ENCODE data around the gene ZNF396. TPM values are rescaled to one million over a fixed set of nuclear protein-coding genes. Genes with fewer than 3 reads are reported as not detected.
A peak's percentile ranks its signal among the peaks of the same experiment; 100 is the strongest.

The ZNF396 gene
- total RNA-seq, 4 donors from 2014 or later, result 0.11 to 2.0 (median 0.95) TPM

DNA sequence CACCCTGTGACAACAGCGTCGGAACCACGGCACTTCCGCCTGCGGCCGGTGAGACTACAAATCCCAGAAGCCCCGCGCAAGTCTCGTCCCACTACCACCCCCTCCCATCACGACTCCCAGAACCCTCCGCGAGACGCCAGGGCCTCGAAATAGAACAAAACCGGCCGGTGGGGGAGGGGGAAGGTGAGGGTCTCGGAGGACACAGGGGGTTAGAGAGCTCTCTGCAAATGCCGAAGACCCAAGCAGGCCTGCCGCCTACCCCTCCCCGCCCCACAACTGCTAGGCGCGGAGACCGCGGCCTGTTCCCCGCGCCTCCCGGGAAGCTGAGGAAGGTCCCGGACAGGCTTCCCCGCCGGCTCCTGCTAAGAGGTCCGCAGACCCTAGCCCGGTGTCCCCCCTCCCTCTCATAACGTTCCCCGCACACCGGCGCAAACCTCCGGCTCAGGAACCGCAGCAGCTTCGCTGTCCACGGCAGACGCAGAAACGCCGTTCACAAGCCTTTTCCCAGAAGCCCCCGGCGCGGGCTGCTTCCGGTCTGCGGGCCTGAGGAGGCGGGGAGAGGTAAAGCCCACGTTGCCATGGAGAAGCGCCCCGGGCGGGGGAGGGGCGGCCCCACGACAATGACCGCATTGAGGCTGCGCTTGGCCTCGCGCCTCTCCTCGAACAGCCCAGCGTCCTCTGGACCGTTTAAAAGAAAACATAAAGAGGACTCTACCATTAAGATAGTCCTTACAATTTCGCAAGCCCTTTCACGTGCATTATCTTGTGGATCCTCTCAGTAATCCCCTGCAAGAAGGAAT lies 33.0 kb downstream of the ZNF396 start, which contains the start of gene ZNF24:
Gene ZNF24 (minus strand): TSS at position 485 of the 800 bp plus-strand sequence. CDS start 3,770 bp downstream, outside the sequence.
- peak within 1 kb of the TSS; percentile 88 to 98 (median 96) for H3K4me3 ChIP-seq
- WGBS, 2 donors, result 0% methylated on average over 10 to 12 of the region's 64 CpGs
- DNase-seq, result peak; percentile 77
- no peaks in the 10 kb centered on the region for H3K9me3 ChIP-seq
- H3K27me3 ChIP-seq, result no peaks in the 10 kb centered on the region
- TF ChIP-seq, protein P1, sequence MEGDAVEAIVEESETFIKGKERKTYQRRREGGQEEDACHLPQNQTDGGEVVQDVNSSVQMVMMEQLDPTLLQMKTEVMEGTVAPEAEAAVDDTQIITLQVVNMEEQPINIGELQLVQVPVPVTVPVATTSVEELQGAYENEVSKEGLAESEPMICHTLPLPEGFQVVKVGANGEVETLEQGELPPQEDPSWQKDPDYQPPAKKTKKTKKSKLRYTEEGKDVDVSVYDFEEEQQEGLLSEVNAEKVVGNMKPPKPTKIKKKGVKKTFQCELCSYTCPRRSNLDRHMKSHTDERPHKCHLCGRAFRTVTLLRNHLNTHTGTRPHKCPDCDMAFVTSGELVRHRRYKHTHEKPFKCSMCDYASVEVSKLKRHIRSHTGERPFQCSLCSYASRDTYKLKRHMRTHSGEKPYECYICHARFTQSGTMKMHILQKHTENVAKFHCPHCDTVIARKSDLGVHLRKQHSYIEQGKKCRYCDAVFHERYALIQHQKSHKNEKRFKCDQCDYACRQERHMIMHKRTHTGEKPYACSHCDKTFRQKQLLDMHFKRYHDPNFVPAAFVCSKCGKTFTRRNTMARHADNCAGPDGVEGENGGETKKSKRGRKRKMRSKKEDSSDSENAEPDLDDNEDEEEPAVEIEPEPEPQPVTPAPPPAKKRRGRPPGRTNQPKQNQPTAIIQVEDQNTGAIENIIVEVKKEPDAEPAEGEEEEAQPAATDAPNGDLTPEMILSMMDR (IDR thresholded peaks at IDR 0.05), result no peak
- peak in 2 of 4 donors; percentile 64 to 76 for TF ChIP-seq POLR2A (IDR thresholded peaks at IDR 0.05)
- intact Hi-C loops (cut with DNase I), result no loop called here
- H3K27ac ChIP-seq, result peak within 1 kb of the TSS; percentile 99 to 100 (median 99)
- peaks cover 5 to 55% (median 12%) of the 10 kb centered on the region in 3 donors for H3K4me1 ChIP-seq
- H3K36me3 ChIP-seq, result peaks cover 0 to 17% (median 4%) of the 10 kb centered on the region in 3 donors

DNA sequence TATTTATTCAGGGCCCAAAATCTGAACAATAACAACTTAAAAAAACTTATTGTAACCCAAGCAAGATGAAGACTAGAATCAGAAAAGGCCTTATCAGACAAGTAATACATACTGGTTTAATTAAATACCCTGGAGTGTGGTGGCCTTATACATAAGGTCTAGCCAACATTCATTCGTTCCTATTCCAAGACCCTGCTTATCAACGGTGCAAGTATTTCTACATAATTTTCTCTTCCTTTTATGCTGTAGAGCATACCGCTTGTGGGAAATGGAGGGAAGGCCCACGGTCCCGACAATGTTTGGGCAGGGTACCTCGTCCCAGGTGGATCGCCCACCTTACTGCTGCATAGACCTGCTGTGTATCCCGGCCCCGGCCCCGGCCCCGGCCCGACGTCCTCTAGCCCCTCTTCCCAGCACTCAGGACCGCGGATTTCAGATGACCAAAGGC lies 33.6 kb downstream of the ZNF396 start:
- Histone ChIP-seq H3K27me3 (no peaks in the 10 kb centered on the region), H3K36me3 (peaks cover 0 to 23% (median 4%) of the 10 kb centered on the region in 3 donors), H3K9me3 (no peaks in the 10 kb centered on the region), H3K4me3 (peak overlapping the region; percentile 88 to 98 (median 96)), H3K4me1 (peaks cover 5 to 55% (median 12%) of the 10 kb centered on the region in 3 donors), H3K27ac (peak overlapping the region; percentile 99 to 100 (median 99))
- no peak for DNase-seq
- TF ChIP-seq, protein P1 (IDR thresholded peaks at IDR 0.05), result no peak
- TF ChIP-seq POLR2A (IDR thresholded peaks at IDR 0.05), result no peak
- 3% methylated on average over 6 to 12 of the region's 15 CpGs for WGBS, 2 donors
- intact Hi-C loops (cut with DNase I), result no loop called here

DNA sequence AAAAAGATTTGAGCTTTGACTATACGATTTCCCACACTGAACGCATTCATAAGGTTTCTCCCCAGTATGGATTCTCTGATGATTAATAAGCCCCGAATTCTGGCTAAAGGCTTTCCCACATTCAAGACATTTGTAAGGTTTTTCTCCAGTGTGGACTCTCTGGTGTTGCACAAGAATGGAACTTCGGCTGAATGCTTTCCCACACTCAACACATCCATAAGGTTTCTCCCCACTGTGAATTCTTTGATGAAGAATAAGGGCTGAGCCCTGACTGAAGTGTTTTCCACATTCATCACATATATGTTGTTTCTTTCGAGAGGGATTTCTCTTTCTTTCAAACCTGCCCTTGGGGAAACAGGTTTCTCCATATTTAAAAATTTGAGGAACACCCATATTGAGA lies 39.9 kb downstream of the ZNF396 start:
- no peak overlapping the region for H3K27ac ChIP-seq
- peaks cover 0 to 32% (median 0%) of the 10 kb centered on the region in 3 donors for H3K4me1 ChIP-seq
- 85 to 86% methylated on average over 5 of the region's 5 CpGs for WGBS, 2 donors
- H3K27me3 ChIP-seq, result no peaks in the 10 kb centered on the region
- no peaks in the 10 kb centered on the region for H3K9me3 ChIP-seq
- no peak for DNase-seq
- peaks cover 9 to 85% (median 28%) of the 10 kb centered on the region in 3 donors for H3K36me3 ChIP-seq
- TF ChIP-seq, protein P1 (IDR thresholded peaks at IDR 0.05), result no peak
- TF ChIP-seq POLR2A (IDR thresholded peaks at IDR 0.05), result no peak
- intact Hi-C loops (cut with DNase I), result no loop called here
- no peak overlapping the region for H3K4me3 ChIP-seq

DNA sequence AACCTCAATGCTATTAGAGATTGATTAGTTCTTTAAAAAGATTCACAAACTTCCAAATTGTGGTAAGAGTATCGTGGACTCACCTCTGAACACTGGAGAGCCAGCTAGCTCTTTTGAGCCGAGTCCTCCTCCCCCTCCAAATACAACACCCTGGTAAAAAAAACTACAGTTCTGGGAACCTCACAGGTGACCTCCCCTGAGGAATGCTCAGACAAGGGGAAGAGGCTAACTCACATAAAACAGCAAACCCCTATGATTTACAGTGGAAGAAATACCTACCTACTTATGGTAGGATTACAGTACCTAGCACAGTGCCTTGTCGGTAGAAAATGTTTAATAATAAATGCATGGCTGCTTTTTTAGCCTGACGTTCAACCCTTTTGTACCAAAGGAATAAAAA lies 41.3 kb downstream of the ZNF396 start:
- H3K36me3 ChIP-seq, result peaks cover 9 to 94% (median 28%) of the 10 kb centered on the region in 3 donors
- H3K27ac ChIP-seq, result no peak overlapping the region
- H3K4me1 ChIP-seq, result peaks cover 0 to 18% (median 0%) of the 10 kb centered on the region in 3 donors
- no peaks in the 10 kb centered on the region for H3K27me3 ChIP-seq
- 87 to 93% methylated on average over 4 of the region's 4 CpGs for WGBS, 2 donors
- no peaks in the 10 kb centered on the region for H3K9me3 ChIP-seq
- no peak overlapping the region for H3K4me3 ChIP-seq
- TF ChIP-seq, protein P1 (IDR thresholded peaks at IDR 0.05), result no peak
- TF ChIP-seq POLR2A (IDR thresholded peaks at IDR 0.05), result no peak
- no peak for DNase-seq
- intact Hi-C loops (cut with DNase I), result no loop called here

DNA sequence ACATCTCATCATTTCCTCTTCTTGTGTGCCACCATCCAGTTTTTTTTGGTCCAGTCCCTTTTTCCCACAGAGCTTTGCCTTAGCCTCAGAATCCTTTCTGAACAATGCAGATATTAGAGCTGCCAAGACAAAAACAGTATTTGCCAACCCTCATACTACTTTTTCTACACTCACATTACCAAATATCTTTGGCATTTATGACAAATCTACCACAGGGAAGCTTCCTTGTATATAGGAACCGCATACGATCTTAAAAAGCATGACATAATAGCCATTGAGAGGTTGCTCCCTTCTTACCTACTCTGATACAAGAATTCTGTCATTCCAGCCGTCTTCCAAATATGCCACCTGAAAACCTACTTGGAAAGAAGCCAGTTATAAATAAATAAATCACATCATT lies 42.3 kb downstream of the ZNF396 start:
- no peak for DNase-seq
- peaks cover 0 to 7% (median 0%) of the 10 kb centered on the region in 3 donors for H3K4me1 ChIP-seq
- H3K27me3 ChIP-seq, result no peaks in the 10 kb centered on the region
- no peaks in the 10 kb centered on the region for H3K9me3 ChIP-seq
- H3K4me3 ChIP-seq, result no peak overlapping the region
- TF ChIP-seq, protein P1 (IDR thresholded peaks at IDR 0.05), result no peak
- TF ChIP-seq POLR2A (IDR thresholded peaks at IDR 0.05), result no peak
- intact Hi-C loops (cut with DNase I), result no loop called here
- H3K36me3 ChIP-seq, result peaks cover 9 to 84% (median 24%) of the 10 kb centered on the region in 3 donors
- 73 to 75% methylated on average over 3 of the region's 3 CpGs for WGBS, 2 donors
- no peak overlapping the region for H3K27ac ChIP-seq
